Ovary (tissue), 10 donors: ENCODE results near the gene GPR26. TPM values are rescaled to one million over a fixed set of nuclear protein-coding genes. Genes with fewer than 3 reads are reported as not detected.

Experiments used
- DNase-seq, 5 donors: peaks; one replicate each; pipeline ENCODE4 v3.0.0-alpha.2; 2019 to 2020
- H3K27ac ChIP-seq, 2 donors: fragments of 200-600 bp; one replicate each; pipeline versions ENCODE4 v1.5.1 to v1.8.0; 2019 to 2022
- H3K27me3 ChIP-seq: fragments of 200-600 bp; one replicate; pipeline ENCODE4 v1.8.0; 2022
- H3K36me3 ChIP-seq: fragments of 200-600 bp; sonication (generic); one replicate; pipeline ENCODE4 v1.5.1; 2019
- H3K4me1 ChIP-seq: one replicate; pipeline ENCODE4 v1.8.1; 2013; ENCODE audit warnings: mild to moderate bottlenecking, moderate library complexity; ENCODE audit not compliant: insufficient read depth
- H3K4me3 ChIP-seq: fragments of 200-600 bp; sonication (generic); one replicate; pipeline ENCODE4 v1.5.1; 2017
- H3K9me3 ChIP-seq, 2 donors: fragments of 200-600 bp in 1 of 2; sonication (generic) in 1 of 2; one replicate each; pipeline versions ENCODE4 v1.5.1 to v1.8.1; 2013 to 2019; ENCODE audit warnings: mild to moderate bottlenecking in 1 of 2, moderate library complexity in 1 of 2
- CTCF ChIP-seq, 3 donors: fragments of 450-650 bp in 2 of 3; fragments of 200-600 bp in 1 of 3; IDR thresholded peaks; one replicate each; pipeline versions ENCODE4 v1.5.1 to v1.8.0; 2016 to 2022; ENCODE audit warnings: antibody characterized with exemption in 3 of 3, mild to moderate bottlenecking in 1 of 3
- EP300 ChIP-seq: sonication (generic); formaldehyde crosslinking; IDR thresholded peaks from one replicate; pipeline ENCODE4 v1.6.1; 2017; ENCODE audit warnings: antibody characterized with exemption
- POLR2A ChIP-seq: fragments of 450-650 bp; IDR thresholded peaks from one replicate; pipeline ENCODE4 v1.6.1; 2017; ENCODE audit warnings: antibody characterized with exemption, mild to moderate bottlenecking, moderate library complexity
- WGBS, 3 donors: extraction: QIAGEN DNeasy Blood & Tissue Kit in 1 of 3; methylation state at CpG; one replicate each; pipeline versions ENCODE4 v1.1.5 to v1.1.7; 2013 to 2017; 5-methylcytosine and 5-hydroxymethylcytosine counted together
- intact Hi-C, 4 donors: fragments of 100-400 bp; cut with DNase I; formaldehyde crosslinking; loops; one replicate each; pipeline versions ENCODE4 v1.11.0 to v1.15.1; 2022 to 2023
- long read RNA-seq, 3 donors: library from polyadenylated mRNA in 2 of 3; unstranded in 2 of 3; transcript quantifications; one replicate each; pipeline ENCODE4 v2.0.0 and lab custom pipeline, GENCODE V29; 2021 to 2026
- polyA plus RNA-seq, 2 donors: library from polyadenylated mRNA; stranded (reverse); fragments of 200-250 nt in 1 of 2; fragments of 350-450 nt in 1 of 2; fragmentation: Illumina TruSeq in 1 of 2; extraction: RNeasy Lipid Tissue Mini Kit (QIAGEN cat#74804) in 1 of 2; gene quantifications; one replicate each; pipeline ENCODE4 v1.2.3, GENCODE V29; 2013 to 2014
- total RNA-seq, 7 donors: library from RNA; depleted of rRNA in 2 of 7; stranded (reverse); fragments of >200 nt in 2 of 7; fragmentation: NEBNext Ultra II Directional in 3 of 7; extraction: Animal tissue kit (Norgen Biotek cat#: 25700) in 3 of 7; gene quantifications; one replicate each; pipeline versions ENCODE4 v1.1.0 to v1.2.4, GENCODE V29; 2016 to 2023
- donor health status: DM: no; HTN: no; CAD: no; lungs with moderate emphysema.
- donor health status: DM: no; HTN: no; CAD: no.
- donor health status: Bipolar disorder and iron deficiency.
- donor health status: DM: yes; HTN: yes; CAD: no.
- donor health status: DM: no; HTN: no; CAD: no.
- donor health status: DM: yes; HTN: yes; CAD: no.

GPR26 gene
- not detected for total RNA-seq
- polyA plus RNA-seq, result not detected
- long read RNA-seq, donor 1, result 0 reads
- long read RNA-seq, donor 2, result 0 reads
- long read RNA-seq, donor 3, result 0 reads

- WGBS, 3 donors, result 33 to 63% (median 55%) methylated on average over 56 to 101 of the region's 101 CpGs
- DNase-seq, result no peak
- no peak for TF ChIP-seq POLR2A
- no peak for TF ChIP-seq CTCF (IDR thresholded peaks at IDR 0.05)
- TF ChIP-seq EP300, result no peak
- Histone ChIP-seq H3K27ac (no peak within 1 kb of the TSS), H3K4me1 (no peaks in the 10 kb centered on the region), H3K27me3 (no peaks in the 10 kb centered on the region), H3K9me3 (no peaks in the 10 kb centered on the region), H3K4me3 (no peak within 1 kb of the TSS), H3K36me3 (no peaks in the 10 kb centered on the region)
- intact Hi-C loops, result loop anchor here in 1 of 4 donors (10.0 kb wide), 1 partner anchor 1198 kb away; no protein-coding TSS in a partner anchor
Observed at GRCh38 chr10:123666318-123667236, at the start of gene GPR26. GPR26 (plus strand) TSS chr10:123666355; CDS start chr10:123666408, 53 bp downstream.

DNA sequence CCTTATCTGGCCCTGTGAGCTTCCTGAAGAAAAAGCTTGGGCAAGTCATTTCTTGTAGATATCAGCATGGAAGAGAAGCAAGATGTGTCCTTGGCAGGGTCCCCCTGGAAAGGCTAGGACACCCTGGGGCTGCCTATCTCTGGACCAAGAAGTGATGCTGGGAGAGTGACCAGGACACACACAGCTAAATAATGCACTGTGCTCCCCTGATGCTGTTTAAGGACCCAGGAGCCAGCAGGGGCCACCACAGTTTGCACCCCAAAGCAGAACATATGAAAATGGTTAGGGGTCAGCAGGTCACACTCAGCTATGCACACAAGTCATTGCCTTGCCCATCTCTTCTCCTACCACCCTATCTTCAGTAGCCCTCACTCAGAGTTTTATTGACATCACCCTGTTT is 47.9 kb upstream of the GPR26 start:
- Histone ChIP-seq H3K27ac (no peak overlapping the region), H3K4me3 (no peak overlapping the region), H3K36me3 (no peaks in the 10 kb centered on the region), H3K27me3 (no peaks in the 10 kb centered on the region), H3K9me3 (no peaks in the 10 kb centered on the region), H3K4me1 (no peaks in the 10 kb centered on the region)
- DNase-seq, result no peak
- TF ChIP-seq EP300, result no peak
- TF ChIP-seq POLR2A, result no peak
- TF ChIP-seq CTCF (IDR thresholded peaks at IDR 0.05), result no peak
- intact Hi-C loops, result no loop called here

DNA sequence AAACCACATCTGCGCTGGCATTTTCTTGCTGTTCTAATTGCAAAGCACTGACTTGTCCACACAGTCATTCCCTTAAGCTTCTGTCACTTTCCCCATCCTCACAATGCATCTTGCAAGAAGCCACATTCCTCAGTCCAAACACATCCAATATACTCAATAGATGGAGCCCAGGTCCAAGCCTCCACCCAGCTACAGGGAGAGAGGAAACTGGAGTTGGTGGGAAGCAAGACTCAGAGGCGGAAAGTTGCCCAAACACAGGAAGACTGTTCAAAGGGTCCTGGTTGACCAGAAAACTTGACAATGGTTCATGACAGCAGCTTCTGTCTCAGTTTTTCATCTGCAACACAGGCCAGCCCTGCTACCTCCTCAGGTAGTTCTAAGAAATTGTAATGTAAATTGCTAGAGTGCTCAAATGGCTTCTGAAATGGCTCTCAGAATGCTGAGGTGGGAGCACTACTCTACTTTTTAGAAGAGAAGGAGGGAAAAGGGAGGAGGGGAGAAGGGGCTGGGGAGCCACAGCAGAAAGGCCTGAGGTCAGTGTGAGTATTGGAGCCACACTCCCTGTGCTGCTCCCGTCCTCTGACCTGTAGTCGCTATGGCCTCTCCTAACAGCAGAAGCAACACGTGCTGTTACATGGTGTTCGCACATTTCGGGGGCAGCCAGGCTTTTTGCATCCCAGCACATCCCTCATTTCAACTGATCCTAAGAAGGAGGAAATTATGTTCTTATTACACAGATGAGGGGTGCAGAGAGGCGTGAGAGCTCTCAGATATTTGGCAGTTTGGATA is 46.9 kb upstream of the GPR26 start:
- Histone ChIP-seq H3K27ac (no peak overlapping the region), H3K4me1 (no peaks in the 10 kb centered on the region), H3K36me3 (no peaks in the 10 kb centered on the region), H3K9me3 (no peaks in the 10 kb centered on the region), H3K27me3 (no peaks in the 10 kb centered on the region), H3K4me3 (no peak overlapping the region)
- TF ChIP-seq EP300 (no peak), POLR2A (no peak), CTCF (IDR thresholded peaks at IDR 0.05) (no peak)
- 79 to 91% (median 82%) methylated on average over 8 of the region's 8 CpGs for WGBS, 3 donors
- no peak for DNase-seq
- intact Hi-C loops, result no loop called here

DNA sequence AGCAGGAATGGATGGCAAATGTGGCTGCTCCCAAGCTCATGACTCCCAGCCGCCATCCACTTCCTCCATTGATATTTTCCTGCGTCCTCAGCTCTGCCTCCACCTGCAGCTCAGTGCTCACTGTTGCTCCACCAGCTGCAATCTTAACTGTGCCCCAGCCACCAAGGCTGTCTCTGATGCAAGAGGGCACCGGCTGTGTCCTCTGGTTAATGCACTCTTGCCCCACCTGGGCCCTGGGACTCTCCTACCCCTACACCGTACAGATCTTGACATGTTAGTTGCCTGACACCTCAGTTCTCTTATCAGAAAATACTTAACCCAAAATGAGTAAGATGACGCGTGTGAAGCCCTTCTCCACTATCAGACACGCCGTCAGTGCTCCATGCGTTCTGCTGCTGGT is 45.5 kb upstream of the GPR26 start:
- Histone ChIP-seq H3K27me3 (no peaks in the 10 kb centered on the region), H3K4me3 (no peak overlapping the region), H3K27ac (no peak overlapping the region), H3K4me1 (no peaks in the 10 kb centered on the region), H3K36me3 (no peaks in the 10 kb centered on the region), H3K9me3 (no peaks in the 10 kb centered on the region)
- 67 to 75% (median 71%) methylated on average over 9 of the region's 9 CpGs for WGBS, 3 donors
- TF ChIP-seq CTCF (IDR thresholded peaks at IDR 0.05) (no peak), POLR2A (no peak), EP300 (no peak)
- no peak for DNase-seq
- intact Hi-C loops, result no loop called here
